ENCODE results near the gene RMC1.
A peak's percentile ranks its signal among the peaks of the same experiment; 100 is the strongest.

RMC1 gene

DNA sequence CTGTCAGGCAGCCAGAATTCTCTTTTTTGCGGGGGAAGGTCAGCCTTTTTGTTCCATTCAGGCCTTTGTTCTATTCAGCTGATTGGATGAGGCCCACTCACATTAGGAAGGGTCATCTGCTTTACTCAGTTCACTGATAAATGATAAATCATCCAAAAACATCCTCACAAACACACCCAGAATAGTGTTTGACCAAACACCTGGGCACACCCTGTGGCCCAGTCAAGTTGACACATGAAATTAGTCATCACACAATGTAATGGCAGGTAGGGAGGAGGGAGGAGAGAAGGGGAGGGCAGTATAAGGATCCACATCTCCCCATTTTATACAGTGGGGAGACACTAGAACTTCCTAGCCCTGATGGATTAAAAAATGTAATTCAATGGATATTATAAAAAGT is 8.3 kb upstream of the RMC1 start:
- Histone ChIP-seq H4K20me1 (ENCODE audit: insufficient read depth, low read length) (no peaks in the 10 kb centered on the region), H3K4me2 (ENCODE audit: low read length) (no peak overlapping the region), H3K27ac (ENCODE audit: low read length) (no peak overlapping the region), H3K27me3 (ENCODE audit: low read depth, low read length) (no peaks in the 10 kb centered on the region), H3K9ac (ENCODE audit: low read length) (no peak overlapping the region), H3K4me1 (ENCODE audit: low read length) (peaks cover 8% of the 10 kb centered on the region), H2AFZ (ENCODE audit: low read depth, low read length) (no peak overlapping the region), H3K9me3 (ENCODE audit: insufficient read depth, low read length) (no peaks in the 10 kb centered on the region), H3K4me3 (ENCODE audit: low read length) (no peak overlapping the region), H3K36me3 (replicated peaks; ENCODE audit: low read depth, low read length) (no peaks in the 10 kb centered on the region), H3K79me2 (ENCODE audit: low read length) (no peaks in the 10 kb centered on the region)
- TF ChIP-seq, protein P1, sequence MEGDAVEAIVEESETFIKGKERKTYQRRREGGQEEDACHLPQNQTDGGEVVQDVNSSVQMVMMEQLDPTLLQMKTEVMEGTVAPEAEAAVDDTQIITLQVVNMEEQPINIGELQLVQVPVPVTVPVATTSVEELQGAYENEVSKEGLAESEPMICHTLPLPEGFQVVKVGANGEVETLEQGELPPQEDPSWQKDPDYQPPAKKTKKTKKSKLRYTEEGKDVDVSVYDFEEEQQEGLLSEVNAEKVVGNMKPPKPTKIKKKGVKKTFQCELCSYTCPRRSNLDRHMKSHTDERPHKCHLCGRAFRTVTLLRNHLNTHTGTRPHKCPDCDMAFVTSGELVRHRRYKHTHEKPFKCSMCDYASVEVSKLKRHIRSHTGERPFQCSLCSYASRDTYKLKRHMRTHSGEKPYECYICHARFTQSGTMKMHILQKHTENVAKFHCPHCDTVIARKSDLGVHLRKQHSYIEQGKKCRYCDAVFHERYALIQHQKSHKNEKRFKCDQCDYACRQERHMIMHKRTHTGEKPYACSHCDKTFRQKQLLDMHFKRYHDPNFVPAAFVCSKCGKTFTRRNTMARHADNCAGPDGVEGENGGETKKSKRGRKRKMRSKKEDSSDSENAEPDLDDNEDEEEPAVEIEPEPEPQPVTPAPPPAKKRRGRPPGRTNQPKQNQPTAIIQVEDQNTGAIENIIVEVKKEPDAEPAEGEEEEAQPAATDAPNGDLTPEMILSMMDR (IDR thresholded peaks at IDR 0.05; ENCODE audit: low read depth, low read length): no peak
- no peak for TF ChIP-seq EZH2phosphoT487 (IDR thresholded peaks at IDR 0.05; ENCODE audit: low read depth)

DNA sequence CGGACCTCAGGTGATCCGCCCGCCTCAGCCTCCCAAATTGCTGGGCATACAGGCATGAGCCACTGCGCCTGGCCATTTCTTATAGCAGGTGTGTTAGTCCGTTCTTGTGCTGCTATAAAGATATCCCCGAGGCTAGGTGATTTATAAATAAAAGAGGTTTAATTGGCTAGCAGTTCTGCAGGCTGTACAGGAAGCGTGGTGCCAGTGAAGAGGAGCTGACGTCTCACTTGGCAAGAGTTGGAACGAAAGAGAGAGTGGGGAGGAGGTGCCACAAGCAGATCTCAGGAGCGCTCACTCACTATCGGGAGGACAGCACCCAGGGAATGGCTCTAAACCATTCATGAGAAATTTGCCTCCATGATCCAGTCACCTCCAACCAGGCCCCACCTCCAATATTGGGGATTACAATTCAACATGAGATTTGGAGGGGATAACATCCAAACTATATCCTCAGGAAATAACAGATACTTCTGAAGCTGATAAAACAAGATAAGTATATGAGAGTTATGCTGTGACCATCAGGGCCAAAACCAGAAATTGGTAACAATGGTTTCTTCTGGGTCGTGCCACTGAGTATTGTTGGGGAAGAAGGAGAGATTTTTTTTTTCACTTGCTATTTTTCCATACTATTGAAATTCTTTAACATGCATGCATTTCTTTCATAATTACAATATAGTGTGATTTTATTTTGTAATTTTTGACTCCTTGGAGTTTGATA is 7.4 kb upstream of the RMC1 start:
- no peaks in the 10 kb centered on the region for H3K9me3 ChIP-seq (ENCODE audit: insufficient read depth, low read length)
- TF ChIP-seq EZH2phosphoT487 (IDR thresholded peaks at IDR 0.05; ENCODE audit: low read depth): no peak
- TF ChIP-seq, protein P1 (IDR thresholded peaks at IDR 0.05; ENCODE audit: low read depth, low read length): no peak
- no peak overlapping the region for H3K27ac ChIP-seq (ENCODE audit: low read length)
- H4K20me1 ChIP-seq (ENCODE audit: insufficient read depth, low read length): no peaks in the 10 kb centered on the region
- no peaks in the 10 kb centered on the region for H3K79me2 ChIP-seq (ENCODE audit: low read length)
- H3K36me3 ChIP-seq (replicated peaks; ENCODE audit: low read depth, low read length): no peaks in the 10 kb centered on the region
- no peaks in the 10 kb centered on the region for H3K27me3 ChIP-seq (ENCODE audit: low read depth, low read length)
- no peak overlapping the region for H3K4me3 ChIP-seq (ENCODE audit: low read length)
- H3K4me2 ChIP-seq (ENCODE audit: low read length): no peak overlapping the region
- no peak overlapping the region for H3K9ac ChIP-seq (ENCODE audit: low read length)
- peaks cover 8% of the 10 kb centered on the region for H3K4me1 ChIP-seq (ENCODE audit: low read length)
- no peak overlapping the region for H2AFZ ChIP-seq (ENCODE audit: low read depth, low read length)

DNA sequence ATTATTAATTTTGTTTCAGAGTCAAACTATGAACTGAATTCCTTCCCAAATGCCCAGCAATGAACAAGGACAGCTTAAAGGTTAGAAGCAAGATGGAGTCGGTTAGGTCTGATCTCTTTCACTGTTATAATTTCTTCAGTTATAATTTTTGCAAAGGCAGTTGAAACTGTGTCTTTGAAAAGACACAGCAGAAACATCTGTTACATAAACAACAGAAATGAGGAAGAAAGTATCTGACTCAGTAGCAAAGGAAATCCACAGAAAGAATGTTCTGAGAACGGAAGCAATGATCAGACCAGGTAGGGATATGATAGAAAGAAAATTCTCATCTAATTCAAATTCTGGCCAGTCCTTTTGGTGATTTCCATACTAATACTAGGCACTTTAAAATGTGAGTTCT is 5.2 kb upstream of the RMC1 start:
- Histone ChIP-seq H3K4me3 (ENCODE audit: low read length) (no peak overlapping the region), H3K9me3 (ENCODE audit: insufficient read depth, low read length) (no peaks in the 10 kb centered on the region), H3K27ac (ENCODE audit: low read length) (no peak overlapping the region), H3K9ac (ENCODE audit: low read length) (no peak overlapping the region), H3K79me2 (ENCODE audit: low read length) (no peaks in the 10 kb centered on the region), H3K36me3 (replicated peaks; ENCODE audit: low read depth, low read length) (no peaks in the 10 kb centered on the region), H4K20me1 (ENCODE audit: insufficient read depth, low read length) (no peaks in the 10 kb centered on the region), H3K4me2 (ENCODE audit: low read length) (no peak overlapping the region), H2AFZ (ENCODE audit: low read depth, low read length) (no peak overlapping the region), H3K4me1 (ENCODE audit: low read length) (peaks cover 13% of the 10 kb centered on the region), H3K27me3 (ENCODE audit: low read depth, low read length) (no peaks in the 10 kb centered on the region)
- no peak for TF ChIP-seq EZH2phosphoT487 (IDR thresholded peaks at IDR 0.05; ENCODE audit: low read depth)
- TF ChIP-seq, protein P1 (IDR thresholded peaks at IDR 0.05; ENCODE audit: low read depth, low read length): no peak

DNA sequence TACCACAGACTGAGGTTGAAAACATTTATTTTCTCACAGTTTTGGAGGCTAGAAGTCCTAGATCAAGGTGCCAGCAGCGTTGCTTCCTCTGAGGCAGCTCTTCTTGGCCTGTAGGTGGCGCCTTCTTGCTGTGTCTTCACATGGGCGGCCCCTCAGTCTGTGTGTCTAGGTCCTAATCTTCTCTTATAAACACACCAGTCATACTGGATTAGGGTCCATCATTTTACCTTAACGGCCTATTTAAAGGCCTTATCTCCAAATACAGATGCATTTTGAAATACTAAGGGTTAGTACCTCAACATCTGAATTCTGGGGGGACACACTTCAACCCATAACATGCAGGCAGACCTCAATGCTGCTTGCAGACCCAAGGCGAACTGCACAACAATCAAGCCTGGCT is 4.4 kb upstream of the RMC1 start:
- H3K4me2 ChIP-seq (ENCODE audit: low read length): no peak overlapping the region
- H3K4me1 ChIP-seq (ENCODE audit: low read length): peaks cover 13% of the 10 kb centered on the region
- no peak overlapping the region for H3K9ac ChIP-seq (ENCODE audit: low read length)

More for the DNA sequence above, 4.4 kb upstream of the RMC1 start:
- H3K79me2 ChIP-seq (ENCODE audit: low read length): peaks cover 4% of the 10 kb centered on the region
- no peak for TF ChIP-seq EZH2phosphoT487 (IDR thresholded peaks at IDR 0.05; ENCODE audit: low read depth)
- TF ChIP-seq, protein P1 (IDR thresholded peaks at IDR 0.05; ENCODE audit: low read depth, low read length): peak; percentile 94
- no peaks in the 10 kb centered on the region for H4K20me1 ChIP-seq (ENCODE audit: insufficient read depth, low read length)
- no peaks in the 10 kb centered on the region for H3K36me3 ChIP-seq (replicated peaks; ENCODE audit: low read depth, low read length)
- peak overlapping the region; percentile 39 for H2AFZ ChIP-seq (ENCODE audit: low read depth, low read length)
- H3K4me3 ChIP-seq (ENCODE audit: low read length): no peak overlapping the region
- H3K27me3 ChIP-seq (ENCODE audit: low read depth, low read length): no peaks in the 10 kb centered on the region
- H3K27ac ChIP-seq (ENCODE audit: low read length): no peak overlapping the region
- no peaks in the 10 kb centered on the region for H3K9me3 ChIP-seq (ENCODE audit: insufficient read depth, low read length)
